IPS-18a (cell line): ENCODE data around the gene LZTR1.

Experiments used
- H3K27ac ChIP-seq: one replicate; pipeline ENCODE4 v1.5.1; 2013; ENCODE audit warnings: low read length
- H3K27me3 ChIP-seq: one replicate; pipeline ENCODE4 v1.6.1; 2013; ENCODE audit warnings: mild to moderate bottlenecking, low read length; ENCODE audit not compliant: control insufficient read depth, insufficient read depth
- H3K36me3 ChIP-seq: one replicate; pipeline ENCODE4 v1.6.1; 2013; ENCODE audit warnings: low read depth, low read length; ENCODE audit not compliant: control insufficient read depth
- H3K4me1 ChIP-seq: one replicate; pipeline ENCODE4 v1.6.1; 2013; ENCODE audit warnings: low read depth, low read length; ENCODE audit not compliant: control insufficient read depth
- H3K4me3 ChIP-seq: one replicate; pipeline ENCODE4 v1.5.1; 2013; ENCODE audit warnings: low read length
- H3K9ac ChIP-seq: one replicate; pipeline ENCODE4 v1.6.1; 2013; ENCODE audit warnings: mild to moderate bottlenecking, low read length, moderate library complexity
- H3K9me3 ChIP-seq: one replicate; pipeline ENCODE4 v1.6.1; 2013; ENCODE audit warnings: low read depth, low read length; ENCODE audit not compliant: control insufficient read depth

The LZTR1 gene

DNA sequence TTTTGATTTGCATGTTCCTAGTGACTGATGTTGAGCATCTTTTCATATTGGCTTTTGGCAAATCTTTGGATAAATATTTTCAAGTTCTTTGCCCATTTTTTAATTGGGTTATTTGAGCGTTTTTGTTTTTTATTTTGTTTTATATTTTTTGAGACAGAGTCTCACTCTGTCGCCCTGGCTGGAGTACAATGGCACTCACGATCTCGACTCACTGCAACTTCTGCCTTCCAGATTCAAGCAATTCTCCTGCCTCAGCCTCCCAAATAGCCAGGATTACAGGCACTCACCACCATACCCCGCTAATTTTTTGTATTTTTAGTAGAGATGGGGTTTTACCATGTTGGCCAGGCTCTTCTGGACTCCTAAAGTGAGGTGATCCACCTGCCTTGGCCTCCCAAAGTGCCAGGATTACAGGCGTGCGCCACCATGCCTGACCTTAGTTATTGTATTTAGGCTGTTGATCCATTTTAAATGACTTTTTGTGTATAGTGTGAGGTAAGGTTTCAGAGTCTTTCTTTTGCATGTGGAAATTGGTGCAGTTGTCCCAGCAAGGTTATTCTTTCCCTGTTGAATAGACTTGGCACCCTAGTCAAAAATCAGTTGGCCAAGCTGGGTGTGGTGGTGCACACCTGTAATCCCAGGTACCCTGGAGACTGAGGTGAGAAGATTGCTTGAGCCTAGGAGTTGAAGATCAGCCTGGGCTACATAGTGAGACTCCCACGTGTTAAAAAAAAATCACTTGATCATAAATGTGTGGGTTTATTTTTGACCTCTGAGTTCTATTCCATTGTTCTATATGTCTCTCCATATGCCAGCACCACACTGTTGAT is 38.8 kb upstream of the LZTR1 start:
- no peak overlapping the region for H3K9ac ChIP-seq
- no peaks in the 10 kb centered on the region for H3K9me3 ChIP-seq
- H3K4me3 ChIP-seq: no peak overlapping the region
- no peaks in the 10 kb centered on the region for H3K4me1 ChIP-seq
- H3K27ac ChIP-seq: no peak overlapping the region
- no peaks in the 10 kb centered on the region for H3K27me3 ChIP-seq
- H3K36me3 ChIP-seq: no peaks in the 10 kb centered on the region

DNA sequence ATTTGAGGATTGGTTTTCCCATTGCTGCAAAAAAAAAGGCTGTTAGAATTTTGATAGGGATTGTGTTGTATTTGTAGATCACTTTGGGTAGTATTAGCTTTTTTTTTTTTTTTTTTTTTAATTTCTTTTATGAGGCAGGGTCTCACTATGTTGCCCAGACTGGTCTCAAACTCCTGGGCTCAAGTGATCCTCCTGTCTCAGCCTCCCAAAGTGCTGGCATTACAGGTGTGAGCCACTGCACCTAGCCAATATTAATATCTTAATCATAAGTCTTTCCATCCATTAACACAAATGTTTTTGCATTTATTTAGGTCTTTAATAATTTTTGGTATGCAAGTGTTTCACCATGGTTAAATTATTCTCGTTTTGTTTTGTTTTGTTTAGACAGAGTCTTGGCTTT is 38.1 kb upstream of the LZTR1 start:
- H3K27me3 ChIP-seq: no peaks in the 10 kb centered on the region
- H3K9ac ChIP-seq: no peak overlapping the region
- H3K4me1 ChIP-seq: no peaks in the 10 kb centered on the region
- no peaks in the 10 kb centered on the region for H3K9me3 ChIP-seq
- H3K36me3 ChIP-seq: no peaks in the 10 kb centered on the region
- no peak overlapping the region for H3K4me3 ChIP-seq
- H3K27ac ChIP-seq: no peak overlapping the region

DNA sequence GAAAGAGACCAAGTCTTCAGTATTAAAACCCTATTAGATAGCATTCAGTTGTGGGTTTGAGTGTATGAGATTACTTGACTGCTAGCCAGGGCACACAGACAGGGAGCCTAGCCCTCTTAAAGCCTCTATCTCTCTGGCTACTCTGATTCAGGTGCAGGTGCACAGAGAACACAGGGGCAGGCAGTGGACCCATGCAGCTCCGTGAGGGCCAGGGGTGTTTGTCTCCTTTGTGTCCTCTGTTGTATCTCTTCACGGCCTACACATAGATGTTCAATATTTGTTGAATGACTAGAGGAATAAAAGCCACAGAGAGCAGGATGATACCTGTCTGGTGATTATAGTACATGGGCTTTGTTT is 36.5 kb upstream of the LZTR1 start:
- Histone ChIP-seq H3K9ac (no peak overlapping the region), H3K27me3 (no peaks in the 10 kb centered on the region), H3K27ac (no peak overlapping the region), H3K4me3 (no peak overlapping the region), H3K36me3 (peaks cover 13% of the 10 kb centered on the region), H3K9me3 (no peaks in the 10 kb centered on the region), H3K4me1 (no peaks in the 10 kb centered on the region)

- H3K27ac ChIP-seq: no peak overlapping the region
- peaks cover 21% of the 10 kb centered on the region for H3K36me3 ChIP-seq
Measured at GRCh38 chr22:20946080-20946986, 35.8 kb upstream of the LZTR1 start.

GRCh38 chr22:20946991-20947390 is 35.1 kb upstream of the LZTR1 start:
- H3K9ac ChIP-seq: no peak overlapping the region
- no peaks in the 10 kb centered on the region for H3K27me3 ChIP-seq
- H3K27ac ChIP-seq: no peak overlapping the region
- H3K9me3 ChIP-seq: no peaks in the 10 kb centered on the region
- peaks cover 26% of the 10 kb centered on the region for H3K36me3 ChIP-seq
- no peak overlapping the region for H3K4me3 ChIP-seq
- no peaks in the 10 kb centered on the region for H3K4me1 ChIP-seq

More at GRCh38 chr22:20946080-20946986, 35.8 kb upstream of the LZTR1 start:
- Histone ChIP-seq H3K4me1 (no peaks in the 10 kb centered on the region), H3K9me3 (no peaks in the 10 kb centered on the region), H3K9ac (no peak overlapping the region), H3K4me3 (no peak overlapping the region), H3K27me3 (no peaks in the 10 kb centered on the region)

DNA sequence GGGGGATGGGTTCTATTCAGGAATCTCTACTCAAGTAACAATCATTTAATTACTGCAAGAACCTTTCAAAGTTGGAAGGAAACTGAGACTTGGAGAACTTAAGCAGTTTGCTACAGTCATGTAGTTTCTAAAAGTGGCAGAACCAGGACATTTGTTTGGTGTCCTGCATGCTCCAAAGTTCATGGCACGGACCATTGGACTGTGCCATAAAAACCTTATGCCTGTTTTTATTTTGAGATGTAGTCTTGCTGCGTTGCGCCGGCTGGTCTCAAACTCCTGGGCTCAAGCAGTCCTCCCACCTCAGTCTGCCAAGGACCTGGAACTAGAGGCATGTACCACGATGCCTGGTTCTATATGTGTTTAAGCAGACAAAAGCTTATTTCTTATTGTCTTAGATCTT is 33.6 kb upstream of the LZTR1 start:
- Histone ChIP-seq H3K9ac (no peak overlapping the region), H3K4me3 (no peak overlapping the region), H3K36me3 (peaks cover 40% of the 10 kb centered on the region), H3K27me3 (no peaks in the 10 kb centered on the region), H3K4me1 (no peaks in the 10 kb centered on the region), H3K27ac (no peak overlapping the region), H3K9me3 (no peaks in the 10 kb centered on the region)

- H3K4me1 ChIP-seq: no peaks in the 10 kb centered on the region
- H3K9ac ChIP-seq: no peak overlapping the region
- H3K9me3 ChIP-seq: no peaks in the 10 kb centered on the region
- no peak overlapping the region for H3K4me3 ChIP-seq
- H3K27me3 ChIP-seq: no peaks in the 10 kb centered on the region
- H3K27ac ChIP-seq: no peak overlapping the region
- H3K36me3 ChIP-seq: peaks cover 42% of the 10 kb centered on the region
Measured at GRCh38 chr22:20948989-20949388, 33.1 kb upstream of the LZTR1 start.

DNA sequence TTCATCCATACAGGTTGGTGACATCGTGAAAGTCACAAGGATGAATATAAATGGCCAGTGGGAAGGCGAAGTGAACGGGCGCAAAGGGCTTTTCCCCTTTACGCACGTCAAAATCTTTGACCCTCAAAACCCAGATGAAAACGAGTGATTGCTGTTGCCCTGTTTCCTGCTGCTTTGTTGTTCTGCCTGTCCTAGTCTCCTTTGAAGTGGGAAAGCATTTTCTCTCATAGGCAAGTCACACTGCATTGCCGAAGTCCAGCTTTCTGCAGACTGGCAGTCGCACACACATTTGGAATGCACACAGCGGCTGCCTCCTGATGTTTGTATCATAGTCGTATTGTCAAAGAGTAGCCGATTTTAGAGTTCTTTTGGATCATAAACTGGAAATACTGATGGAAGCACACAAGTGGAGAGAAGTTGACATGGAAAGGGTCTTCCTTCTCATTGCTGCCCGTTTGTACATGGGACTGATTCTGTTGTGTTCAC is 32.4 kb upstream of the LZTR1 start:
- Histone ChIP-seq H3K9me3 (no peaks in the 10 kb centered on the region), H3K4me3 (no peak overlapping the region), H3K4me1 (no peaks in the 10 kb centered on the region), H3K27me3 (no peaks in the 10 kb centered on the region), H3K27ac (no peak overlapping the region), H3K36me3 (peaks cover 42% of the 10 kb centered on the region), H3K9ac (no peak overlapping the region)

DNA sequence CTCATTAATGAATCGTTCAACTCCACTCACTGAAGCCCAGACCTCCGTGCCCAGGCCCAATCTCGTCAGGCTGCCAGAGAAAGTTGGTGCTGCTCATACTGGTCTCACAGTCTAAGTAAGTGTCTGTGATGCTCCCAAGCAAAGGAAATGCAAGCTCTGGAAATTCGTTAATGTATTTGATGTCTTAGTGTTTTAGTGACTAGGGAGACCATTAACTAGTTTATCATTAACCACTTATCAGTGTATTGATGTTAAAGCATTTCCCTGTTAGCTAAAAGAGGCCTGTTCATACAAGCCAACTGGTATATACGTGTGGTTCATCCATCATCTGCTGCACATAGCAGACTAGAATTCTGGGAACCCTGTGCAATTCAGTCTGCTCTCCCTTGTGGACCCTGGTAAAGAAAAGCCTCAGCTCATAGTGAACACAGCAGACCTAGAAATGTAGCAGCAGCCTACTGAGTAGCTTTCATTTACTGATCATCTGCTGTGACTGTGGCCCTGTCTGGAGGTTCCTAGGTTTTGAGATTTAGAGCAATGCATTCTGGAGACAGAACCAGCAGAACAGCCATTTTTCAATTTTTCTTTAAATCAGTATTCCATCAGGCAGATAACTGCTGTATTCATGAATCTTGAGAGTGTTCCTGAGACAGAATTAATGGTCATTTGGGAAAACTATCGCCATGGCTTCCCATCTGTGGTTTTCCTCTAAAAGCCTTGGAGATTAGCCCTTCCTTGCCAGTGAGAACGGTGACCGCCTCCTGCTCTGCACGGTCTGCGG is 30.8 kb upstream of the LZTR1 start:
- Histone ChIP-seq H3K4me3 (no peak overlapping the region), H3K9me3 (no peaks in the 10 kb centered on the region), H3K9ac (no peak overlapping the region), H3K36me3 (peaks cover 42% of the 10 kb centered on the region), H3K27me3 (peaks cover 2% of the 10 kb centered on the region), H3K27ac (no peak overlapping the region), H3K4me1 (no peaks in the 10 kb centered on the region)

GRCh38 chr22:20951932-20952380 is 30.1 kb upstream of the LZTR1 start:
- H3K4me3 ChIP-seq: no peak overlapping the region
- no peak overlapping the region for H3K27ac ChIP-seq
- H3K9me3 ChIP-seq: no peaks in the 10 kb centered on the region
- no peaks in the 10 kb centered on the region for H3K4me1 ChIP-seq
- H3K9ac ChIP-seq: no peak overlapping the region
- peaks cover 8% of the 10 kb centered on the region for H3K27me3 ChIP-seq
- peaks cover 42% of the 10 kb centered on the region for H3K36me3 ChIP-seq
